Parathyroid adenoma (tissue), 2 donors: Measurements from ENCODE around the gene CHAC1.

ENCODE experiments used
- H2AFZ ChIP-seq: fragments of 300-600 bp; sonication (generic); one replicate; pipeline ENCODE4 v1.7.0; 2017; ENCODE audit warnings: antibody characterized with exemption, mild to moderate bottlenecking
- H3K27ac ChIP-seq: fragments of 300-600 bp; sonication (generic); one replicate; pipeline ENCODE4 v1.7.0; 2017
- H3K27me3 ChIP-seq: fragments of 300-600 bp; sonication (generic); one replicate; pipeline ENCODE4 v1.7.0; 2017; ENCODE audit warnings: low read length; ENCODE audit not compliant: control insufficient read depth, insufficient read depth
- H3K36me3 ChIP-seq: fragments of 300-600 bp; sonication (generic); one replicate; pipeline ENCODE4 v1.7.0; 2017; ENCODE audit warnings: low read length; ENCODE audit not compliant: control insufficient read depth, insufficient read depth
- H3K4me1 ChIP-seq: fragments of 300-600 bp; sonication (generic); one replicate; pipeline ENCODE4 v1.7.0; 2017; ENCODE audit warnings: control low read depth
- H3K4me2 ChIP-seq: fragments of 300-600 bp; sonication (generic); one replicate; pipeline ENCODE4 v1.7.0; 2017; ENCODE audit warnings: low read length
- H3K4me3 ChIP-seq: fragments of 300-600 bp; sonication (generic); one replicate; pipeline ENCODE4 v1.7.0; 2017; ENCODE audit warnings: low read depth, low read length
- H3K79me2 ChIP-seq: fragments of 300-600 bp; sonication (generic); one replicate; pipeline ENCODE4 v1.7.0; 2017; ENCODE audit warnings: control low read depth
- H3K9ac ChIP-seq: fragments of 300-600 bp; sonication (generic); one replicate; pipeline ENCODE4 v1.7.0; 2017; ENCODE audit warnings: mild to moderate bottlenecking
- H3K9me3 ChIP-seq: fragments of 300-600 bp; sonication (generic); one replicate; pipeline ENCODE4 v1.7.0; 2017; ENCODE audit warnings: low read length; ENCODE audit not compliant: control insufficient read depth
- TF ChIP-seq, protein P1 (sequence below): fragments of 300-600 bp; sonication (generic); IDR thresholded peaks from one replicate; pipeline ENCODE4 v1.7.0; 2017; ENCODE audit warnings: antibody characterized with exemption, mild to moderate bottlenecking
- donor health status: primary hyperparathyroidism.

CHAC1 gene

GRCh38 chr15:40955930-40956540 lies 2.8 kb downstream of the CHAC1 start:
- no peaks in the 10 kb centered on the region for H3K27me3 ChIP-seq
- peaks cover 4% of the 10 kb centered on the region for H3K4me1 ChIP-seq
- no peak overlapping the region for H3K9ac ChIP-seq
- no peak overlapping the region for H3K4me2 ChIP-seq
- no peak overlapping the region for H3K27ac ChIP-seq
- H3K9me3 ChIP-seq = no peaks in the 10 kb centered on the region
- no peaks in the 10 kb centered on the region for H3K36me3 ChIP-seq
- TF ChIP-seq, protein P1, sequence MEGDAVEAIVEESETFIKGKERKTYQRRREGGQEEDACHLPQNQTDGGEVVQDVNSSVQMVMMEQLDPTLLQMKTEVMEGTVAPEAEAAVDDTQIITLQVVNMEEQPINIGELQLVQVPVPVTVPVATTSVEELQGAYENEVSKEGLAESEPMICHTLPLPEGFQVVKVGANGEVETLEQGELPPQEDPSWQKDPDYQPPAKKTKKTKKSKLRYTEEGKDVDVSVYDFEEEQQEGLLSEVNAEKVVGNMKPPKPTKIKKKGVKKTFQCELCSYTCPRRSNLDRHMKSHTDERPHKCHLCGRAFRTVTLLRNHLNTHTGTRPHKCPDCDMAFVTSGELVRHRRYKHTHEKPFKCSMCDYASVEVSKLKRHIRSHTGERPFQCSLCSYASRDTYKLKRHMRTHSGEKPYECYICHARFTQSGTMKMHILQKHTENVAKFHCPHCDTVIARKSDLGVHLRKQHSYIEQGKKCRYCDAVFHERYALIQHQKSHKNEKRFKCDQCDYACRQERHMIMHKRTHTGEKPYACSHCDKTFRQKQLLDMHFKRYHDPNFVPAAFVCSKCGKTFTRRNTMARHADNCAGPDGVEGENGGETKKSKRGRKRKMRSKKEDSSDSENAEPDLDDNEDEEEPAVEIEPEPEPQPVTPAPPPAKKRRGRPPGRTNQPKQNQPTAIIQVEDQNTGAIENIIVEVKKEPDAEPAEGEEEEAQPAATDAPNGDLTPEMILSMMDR = no peak
- H3K79me2 ChIP-seq = no peaks in the 10 kb centered on the region
- no peak overlapping the region for H2AFZ ChIP-seq
- no peak overlapping the region for H3K4me3 ChIP-seq

- peaks cover 4% of the 10 kb centered on the region for H3K4me1 ChIP-seq
- no peak overlapping the region for H2AFZ ChIP-seq
- no peaks in the 10 kb centered on the region for H3K79me2 ChIP-seq
- H3K27me3 ChIP-seq = no peaks in the 10 kb centered on the region
- no peak overlapping the region for H3K27ac ChIP-seq
- TF ChIP-seq, protein P1 = no peak
- no peaks in the 10 kb centered on the region for H3K9me3 ChIP-seq
- no peak overlapping the region for H3K4me2 ChIP-seq
- H3K9ac ChIP-seq = no peak overlapping the region
- no peak overlapping the region for H3K4me3 ChIP-seq
- no peaks in the 10 kb centered on the region for H3K36me3 ChIP-seq
These were observed 3.3 kb downstream of the CHAC1 start for GRCh38 chr15:40956541-40956982.

DNA sequence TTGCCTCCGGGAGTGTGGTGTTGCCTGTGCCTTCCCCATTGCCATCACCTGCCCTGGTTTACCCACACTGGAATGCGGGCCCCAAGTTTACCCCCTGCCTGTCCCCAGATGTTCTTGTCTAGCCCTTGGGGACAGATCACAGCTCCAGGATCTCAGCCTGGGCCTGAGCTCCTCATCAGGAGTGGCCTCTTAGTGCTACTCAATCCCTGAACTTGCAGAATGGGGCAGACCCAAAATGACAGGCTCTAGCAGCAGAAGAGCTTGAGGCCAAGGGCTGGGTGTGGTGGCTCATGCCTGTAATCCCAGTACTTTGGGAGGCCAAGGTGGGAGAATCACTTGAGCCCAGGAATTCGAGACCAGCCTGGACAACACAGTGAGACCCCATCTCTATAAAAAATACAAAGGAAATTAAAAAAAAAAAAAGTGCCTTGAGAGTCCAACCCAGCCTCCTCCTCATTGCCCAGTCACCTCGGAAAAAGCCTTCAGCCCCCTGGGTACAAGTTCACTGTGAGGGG lies 3.8 kb downstream of the CHAC1 start:
- H3K4me3 ChIP-seq = no peak overlapping the region
- no peaks in the 10 kb centered on the region for H3K27me3 ChIP-seq
- H3K79me2 ChIP-seq = no peaks in the 10 kb centered on the region
- peaks cover 4% of the 10 kb centered on the region for H3K4me1 ChIP-seq
- no peaks in the 10 kb centered on the region for H3K9me3 ChIP-seq
- H3K27ac ChIP-seq = no peak overlapping the region
- H2AFZ ChIP-seq = no peak overlapping the region
- no peak overlapping the region for H3K9ac ChIP-seq
- TF ChIP-seq, protein P1 = no peak
- H3K36me3 ChIP-seq = no peaks in the 10 kb centered on the region
- no peak overlapping the region for H3K4me2 ChIP-seq

GRCh38 chr15:40957581-40958051 lies 4.3 kb downstream of the CHAC1 start:
- no peak overlapping the region for H3K4me2 ChIP-seq
- no peaks in the 10 kb centered on the region for H3K79me2 ChIP-seq
- H3K36me3 ChIP-seq = no peaks in the 10 kb centered on the region
- H3K9me3 ChIP-seq = no peaks in the 10 kb centered on the region
- TF ChIP-seq, protein P1 = no peak
- no peak overlapping the region for H2AFZ ChIP-seq
- no peak overlapping the region for H3K4me3 ChIP-seq
- H3K9ac ChIP-seq = no peak overlapping the region
- no peak overlapping the region for H3K27ac ChIP-seq
- H3K27me3 ChIP-seq = no peaks in the 10 kb centered on the region
- H3K4me1 ChIP-seq = peaks cover 4% of the 10 kb centered on the region

DNA sequence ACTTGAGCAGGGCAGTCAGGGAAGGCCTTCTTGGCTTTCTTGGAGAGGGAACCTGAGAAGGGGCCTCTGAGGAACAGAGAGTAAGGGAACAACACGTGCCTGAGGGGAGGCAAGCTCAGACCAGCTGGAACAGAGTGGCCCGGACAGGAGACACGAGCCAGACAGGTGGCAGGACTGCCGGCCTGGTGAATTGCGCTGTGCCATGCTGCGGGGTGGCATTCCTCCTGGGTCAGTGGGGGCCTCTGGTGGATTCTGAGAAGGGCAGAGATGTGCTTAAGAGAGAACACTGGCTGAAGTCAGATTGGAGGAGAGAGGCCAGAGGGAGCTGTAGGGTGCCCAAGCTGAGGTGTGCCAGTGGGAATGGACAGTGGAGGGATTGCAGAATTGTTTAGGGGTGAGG lies 4.9 kb downstream of the CHAC1 start:
- TF ChIP-seq, protein P1 = no peak
- no peak overlapping the region for H3K4me2 ChIP-seq
- no peak overlapping the region for H3K27ac ChIP-seq
- H3K27me3 ChIP-seq = no peaks in the 10 kb centered on the region
- no peaks in the 10 kb centered on the region for H3K36me3 ChIP-seq
- no peaks in the 10 kb centered on the region for H3K79me2 ChIP-seq
- H3K4me3 ChIP-seq = no peak overlapping the region
- H3K4me1 ChIP-seq = peaks cover 4% of the 10 kb centered on the region
- H2AFZ ChIP-seq = no peak overlapping the region
- H3K9ac ChIP-seq = no peak overlapping the region
- H3K9me3 ChIP-seq = no peaks in the 10 kb centered on the region
